GM21528 (cell line): ENCODE results near the gene AMER3.

Experiments
- ATAC-seq: cut with Tn5 transposase; IDR thresholded peaks from one replicate; pipeline ENCODE4 v1.9.1; 2021; ENCODE audit warnings: mild to moderate bottlenecking, moderate library complexity; ENCODE audit not compliant: unreplicated experiment, low FRiP score

Gene AMER3

DNA sequence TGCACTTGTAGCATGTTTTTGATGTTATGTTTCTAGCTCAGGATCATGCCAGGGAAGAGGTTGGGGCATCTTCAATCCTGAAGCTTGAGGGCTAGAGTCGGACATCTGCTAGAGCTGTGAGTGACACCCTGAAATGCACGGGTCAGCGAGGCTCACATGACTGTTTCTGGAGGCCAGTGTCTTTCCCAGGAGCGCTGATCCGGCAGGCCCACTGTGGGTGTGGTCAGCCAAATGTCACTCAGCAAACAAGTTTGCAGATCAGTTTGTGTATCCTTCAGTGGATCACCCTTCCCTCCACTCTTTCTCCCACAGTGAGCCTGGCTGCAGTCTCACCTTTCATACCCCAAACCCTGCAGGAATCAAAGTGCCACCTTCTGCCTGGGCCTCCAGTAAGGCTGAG lies 58.4 kb downstream of the AMER3 start:
- no peak for ATAC-seq

DNA sequence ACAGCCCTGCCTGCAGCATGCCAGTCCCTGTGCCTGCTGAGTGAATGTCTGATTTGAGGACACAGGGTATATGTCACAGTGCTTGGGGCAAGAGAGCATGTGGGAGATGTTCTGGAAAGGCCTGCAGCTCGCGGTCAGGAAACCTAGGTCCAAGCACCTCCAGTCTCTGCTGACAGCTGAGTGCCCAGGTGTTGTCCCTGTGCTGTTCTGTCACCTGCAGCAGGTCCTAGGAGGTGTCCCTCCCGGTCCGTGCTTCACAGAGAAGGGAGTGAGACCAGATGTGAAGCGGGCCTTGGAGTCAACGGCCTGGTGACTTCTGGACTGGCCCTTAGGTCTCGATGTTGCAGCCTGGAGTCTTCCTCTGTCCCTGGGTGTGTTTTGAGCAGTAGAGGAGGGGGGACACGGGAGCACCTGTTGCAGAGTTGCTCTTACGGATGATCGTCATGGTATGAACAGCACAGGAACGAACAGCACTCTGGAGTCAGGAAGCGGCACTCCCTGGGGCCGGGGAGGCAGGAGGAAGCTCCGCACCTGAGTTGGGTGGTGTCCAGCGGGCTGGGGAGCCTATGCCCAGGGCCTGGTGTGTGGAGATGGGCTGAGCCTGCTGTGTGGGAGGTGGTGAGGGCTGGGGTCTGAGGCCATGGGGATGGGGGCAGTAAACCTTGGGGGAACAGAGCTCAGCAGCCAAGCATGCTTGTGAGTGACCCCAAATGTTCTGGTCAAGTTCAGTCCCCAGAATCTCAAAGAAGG lies 59.8 kb downstream of the AMER3 start:
- no peak for ATAC-seq
